HG02571 (cell line): ENCODE measurements around the gene FMN1.

Experiments used
- ATAC-seq: cut with Tn5 transposase; IDR thresholded peaks from one replicate; pipeline ENCODE4 v1.9.1; 2021; ENCODE audit warnings: mild to moderate bottlenecking, moderate library complexity; ENCODE audit not compliant: unreplicated experiment

The FMN1 gene

DNA sequence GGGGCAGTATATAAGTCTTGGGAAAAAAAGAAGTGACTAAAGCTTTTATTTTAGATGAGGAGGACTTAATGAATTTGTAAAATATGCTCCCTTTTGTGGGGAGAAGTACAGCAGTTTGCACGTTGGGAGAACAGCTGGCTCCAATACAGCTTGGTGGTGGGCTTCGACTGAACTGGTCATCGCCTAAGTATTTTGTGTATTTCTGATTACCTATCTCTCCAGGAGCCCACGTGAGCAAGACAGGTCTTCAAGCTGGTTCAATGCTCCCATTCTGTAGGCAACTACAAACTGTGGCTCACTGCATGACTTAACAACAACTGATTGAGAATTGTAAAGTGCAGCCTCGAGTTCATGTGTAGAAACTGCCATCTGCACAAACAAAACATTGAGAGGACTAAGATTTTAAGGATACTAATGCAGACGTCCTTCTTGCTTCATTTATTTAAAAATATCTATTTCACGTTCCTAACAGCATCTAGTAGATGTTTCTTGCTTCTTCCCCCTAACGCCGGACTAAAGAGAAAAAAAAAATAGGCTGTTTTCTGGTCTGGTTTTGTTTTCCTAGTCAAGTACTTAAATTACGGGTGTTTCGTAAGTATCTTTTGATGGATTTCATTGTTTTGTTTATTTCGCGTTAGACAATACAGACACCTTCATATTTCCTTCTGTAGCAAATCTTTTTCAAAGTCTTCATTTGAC, 478.1 kb downstream of the FMN1 start:
- no peak for ATAC-seq
